Hepatocyte (in vitro differentiated cells): ENCODE measurements around the gene NTSR1.

Source experiments
- CTCF ChIP-seq: fragments of 200-600 bp; sonication (generic); IDR thresholded peaks from 2 replicates; pipeline ENCODE4 v1.5.1; 2016; ENCODE audit warnings: antibody characterized with exemption, mild to moderate bottlenecking; ENCODE audit not compliant: poor library complexity
- EZH2 ChIP-seq: fragments of 200-600 bp; sonication (generic); IDR thresholded peaks from 2 replicates; pipeline ENCODE4 v1.6.1; 2016; ENCODE audit warnings: antibody characterized with exemption, mild to moderate bottlenecking, borderline replicate concordance
- EZH2phosphoT487 ChIP-seq: fragments of 200-600 bp; sonication (generic); IDR thresholded peaks from one replicate; pipeline ENCODE4 v1.6.1; 2018; ENCODE audit warnings: antibody characterized with exemption, mild to moderate bottlenecking, low read depth, moderate library complexity; ENCODE audit not compliant: unreplicated experiment, severe bottlenecking

GRCh38 chr20:62804627-62805154 is 96.1 kb downstream of the NTSR1 start, which contains the start of gene OGFR:
- TF ChIP-seq CTCF (no peak), EZH2 (no peak), EZH2phosphoT487 (no peak)
